HepG2 (cell line): Measurements from ENCODE around the gene ING5. TPM values are rescaled to one million over a fixed set of nuclear protein-coding genes. Genes with fewer than 3 reads are reported as not detected.

ENCODE experiments used
- ARID5B ChIP-seq: IDR thresholded peaks from 2 replicates; pipeline ENCODE4 v1.4.0; 2020; ENCODE audit warnings: mild to moderate bottlenecking, missing genetic modification reagents
- IRF9 ChIP-seq: sonication (generic); formaldehyde crosslinking; IDR thresholded peaks from 2 replicates; pipeline ENCODE4 v1.8.0; 2022; ENCODE audit warnings: missing genetic modification reagents, mild to moderate bottlenecking, borderline replicate concordance
- MED1 ChIP-seq: sonication (generic); formaldehyde crosslinking; IDR thresholded peaks from 2 replicates; pipeline ENCODE4 v1.4.0; 2020; ENCODE audit warnings: missing genetic modification reagents
- NFKBIZ ChIP-seq: IDR thresholded peaks from 2 replicates; pipeline ENCODE4 v1.6.1; 2018; ENCODE audit warnings: missing genetic modification reagents, missing compliant biosample characterization
- TGIF2 ChIP-seq: IDR thresholded peaks from 2 replicates; pipeline ENCODE4 v1.6.1; 2016; ENCODE audit warnings: control low read depth, missing compliant biosample characterization
- TIGD3 ChIP-seq: sonication (generic); formaldehyde crosslinking; IDR thresholded peaks from 2 replicates; pipeline ENCODE4 v1.5.1; 2020; ENCODE audit warnings: mild to moderate bottlenecking, missing genetic modification reagents, borderline replicate concordance
- ZFP41 ChIP-seq: sonication (generic); formaldehyde crosslinking; IDR thresholded peaks from 2 replicates; pipeline ENCODE4 v1.4.0; 2020; ENCODE audit warnings: mild to moderate bottlenecking, missing genetic modification reagents, borderline replicate concordance
- ZNF138 ChIP-seq: sonication (generic); formaldehyde crosslinking; IDR thresholded peaks from 2 replicates; pipeline ENCODE4 v1.5.0; 2020; ENCODE audit warnings: mild to moderate bottlenecking, low read depth, missing genetic modification reagents
- ZNF235 ChIP-seq: sonication (generic); formaldehyde crosslinking; IDR thresholded peaks from 2 replicates; pipeline ENCODE4 v1.8.1; 2023; ENCODE audit warnings: mild to moderate bottlenecking, missing genetic modification reagents, borderline replicate concordance
- ZNF317 ChIP-seq: sonication (generic); formaldehyde crosslinking; IDR thresholded peaks from 2 replicates; pipeline ENCODE4 v1.5.0; 2020; ENCODE audit warnings: mild to moderate bottlenecking, missing genetic modification reagents
- ZNF451 ChIP-seq: sonication (generic); formaldehyde crosslinking; IDR thresholded peaks from 2 replicates; pipeline ENCODE4 v1.5.0; 2020; ENCODE audit warnings: mild to moderate bottlenecking, missing genetic modification reagents
- ZNF709 ChIP-seq: sonication (generic); formaldehyde crosslinking; IDR thresholded peaks from 2 replicates; pipeline ENCODE4 v1.5.0; 2020; ENCODE audit warnings: mild to moderate bottlenecking, missing genetic modification reagents
- ZNF713 ChIP-seq: sonication (generic); formaldehyde crosslinking; IDR thresholded peaks from 2 replicates; pipeline ENCODE4 v1.4.0; 2020; ENCODE audit warnings: mild to moderate bottlenecking, missing genetic modification reagents
- ZNF749 ChIP-seq: sonication (generic); formaldehyde crosslinking; IDR thresholded peaks from 2 replicates; pipeline ENCODE4 v1.8.0; 2022; ENCODE audit warnings: mild to moderate bottlenecking, missing genetic modification reagents, moderate library complexity, borderline replicate concordance
- ZSCAN9 ChIP-seq: IDR thresholded peaks from 2 replicates; pipeline ENCODE4 v1.6.1; 2016; ENCODE audit warnings: borderline replicate concordance
- polyA plus RNA-seq, 8 experiments: library from polyadenylated mRNA; depleted of rRNA in 3 of 8; stranded (reverse) in 7 of 8; unstranded in 1 of 8; fragments of >200 nt; fragmentation: Illumina TruSeq in 4 of 8; extraction: Trizol in 4 of 8; gene quantifications; 2 replicates each; pipeline versions ENCODE4 v1.2.1 to v1.2.3, GENCODE V29; 2011 to 2016; ENCODE audit warnings: low read depth in 4 of 8, missing spikeins in 1 of 8, mixed read lengths in 1 of 8; ENCODE audit not compliant: insufficient read depth in 1 of 8
- total RNA-seq, 5 experiments: library from RNA; depleted of rRNA; stranded (reverse); fragments of >200 nt; fragmentation: Illumina TruSeq; extraction: Trizol; gene quantifications; 2 replicates each; pipeline ENCODE4 v1.2.3, GENCODE V29; 2016; ENCODE audit warnings: low read depth in 1 of 5
- TF ChIP-seq, protein P1 (sequence below): sonication (generic); formaldehyde crosslinking; IDR thresholded peaks from 2 replicates; pipeline ENCODE4 v1.5.1; 2020; ENCODE audit warnings: missing genetic modification reagents, mild to moderate bottlenecking, borderline replicate concordance
- TF ChIP-seq, protein P2 (sequence below): sonication (generic); formaldehyde crosslinking; IDR thresholded peaks from 2 replicates; pipeline ENCODE4 v1.5.0; 2020; ENCODE audit warnings: mild to moderate bottlenecking, missing genetic modification reagents

Gene ING5
- total and polyA plus RNA-seq, 2 of the 13 experiments (the other 11 are each of a cell fraction or from before 2014, with no cell fraction given), result 61.9 to 71.9 TPM

- TF ChIP-seq ZNF235, result 0 out of 2 replicates have a peak, but pooled peaks have one; percentile 76
- peak; percentile 1; the same call in 1 of the 2 replicates for TF ChIP-seq ARID5B
- peak; percentile 90 for TF ChIP-seq MED1 (CRISPR knock-in tag)
- TF ChIP-seq ZNF451, result peak; percentile 97
- peak; percentile 78; the same call in 1 of the 2 replicates for TF ChIP-seq ZNF749 (CRISPR knock-in tag)
- peak; percentile 67 for TF ChIP-seq IRF9 (CRISPR knock-in tag)
- TF ChIP-seq ZSCAN9 (CRISPR knock-in tag), result peak; percentile 31
- peak; percentile 91 for TF ChIP-seq TGIF2 (CRISPR knock-in tag)
- TF ChIP-seq ZNF709 (CRISPR knock-in tag), result peak; percentile 73; the same call in 1 of the 2 replicates
- TF ChIP-seq TIGD3, result peak; percentile 79; the same call in 1 of the 2 replicates
- TF ChIP-seq, protein P1, sequence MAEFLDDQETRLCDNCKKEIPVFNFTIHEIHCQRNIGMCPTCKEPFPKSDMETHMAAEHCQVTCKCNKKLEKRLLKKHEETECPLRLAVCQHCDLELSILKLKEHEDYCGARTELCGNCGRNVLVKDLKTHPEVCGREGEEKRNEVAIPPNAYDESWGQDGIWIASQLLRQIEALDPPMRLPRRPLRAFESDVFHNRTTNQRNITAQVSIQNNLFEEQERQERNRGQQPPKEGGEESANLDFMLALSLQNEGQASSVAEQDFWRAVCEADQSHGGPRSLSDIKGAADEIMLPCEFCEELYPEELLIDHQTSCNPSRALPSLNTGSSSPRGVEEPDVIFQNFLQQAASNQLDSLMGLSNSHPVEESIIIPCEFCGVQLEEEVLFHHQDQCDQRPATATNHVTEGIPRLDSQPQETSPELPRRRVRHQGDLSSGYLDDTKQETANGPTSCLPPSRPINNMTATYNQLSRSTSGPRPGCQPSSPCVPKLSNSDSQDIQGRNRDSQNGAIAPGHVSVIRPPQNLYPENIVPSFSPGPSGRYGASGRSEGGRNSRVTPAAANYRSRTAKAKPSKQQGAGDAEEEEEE (CRISPR knock-in tag), result no peak
- TF ChIP-seq ZNF138 (CRISPR knock-in tag), result peak; percentile 94
- TF ChIP-seq, protein P2, sequence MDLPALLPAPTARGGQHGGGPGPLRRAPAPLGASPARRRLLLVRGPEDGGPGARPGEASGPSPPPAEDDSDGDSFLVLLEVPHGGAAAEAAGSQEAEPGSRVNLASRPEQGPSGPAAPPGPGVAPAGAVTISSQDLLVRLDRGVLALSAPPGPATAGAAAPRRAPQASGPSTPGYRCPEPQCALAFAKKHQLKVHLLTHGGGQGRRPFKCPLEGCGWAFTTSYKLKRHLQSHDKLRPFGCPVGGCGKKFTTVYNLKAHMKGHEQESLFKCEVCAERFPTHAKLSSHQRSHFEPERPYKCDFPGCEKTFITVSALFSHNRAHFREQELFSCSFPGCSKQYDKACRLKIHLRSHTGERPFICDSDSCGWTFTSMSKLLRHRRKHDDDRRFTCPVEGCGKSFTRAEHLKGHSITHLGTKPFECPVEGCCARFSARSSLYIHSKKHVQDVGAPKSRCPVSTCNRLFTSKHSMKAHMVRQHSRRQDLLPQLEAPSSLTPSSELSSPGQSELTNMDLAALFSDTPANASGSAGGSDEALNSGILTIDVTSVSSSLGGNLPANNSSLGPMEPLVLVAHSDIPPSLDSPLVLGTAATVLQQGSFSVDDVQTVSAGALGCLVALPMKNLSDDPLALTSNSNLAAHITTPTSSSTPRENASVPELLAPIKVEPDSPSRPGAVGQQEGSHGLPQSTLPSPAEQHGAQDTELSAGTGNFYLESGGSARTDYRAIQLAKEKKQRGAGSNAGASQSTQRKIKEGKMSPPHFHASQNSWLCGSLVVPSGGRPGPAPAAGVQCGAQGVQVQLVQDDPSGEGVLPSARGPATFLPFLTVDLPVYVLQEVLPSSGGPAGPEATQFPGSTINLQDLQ (CRISPR knock-in tag), result peak; percentile 95
- TF ChIP-seq ZNF713, result peak; percentile 25; the same call in 1 of the 2 replicates
- no peak for TF ChIP-seq ZFP41 (CRISPR knock-in tag)
- peak; percentile 22; the same call in 1 of the 2 replicates for TF ChIP-seq NFKBIZ
- 0 out of 2 replicates have a peak, but pooled peaks have one; percentile 9 for TF ChIP-seq ZNF317 (CRISPR knock-in tag)
These were observed 15.0 kb upstream of the ING5 start, which contains the start of gene DTYMK (continued) for GRCh38 chr2:241686650-241687425.
